ENCODE data around the gene RALY. TPM values are rescaled to one million over a fixed set of nuclear protein-coding genes. Genes with fewer than 3 reads are reported as not detected.

Gene RALY
- total RNA-seq, 1 donor from 2014 or later = 78.5 TPM

- Histone ChIP-seq H3K36me3 (peaks cover 57 to 91% of the 10 kb centered on the region in 2 donors), H3K4me1 (no peaks in the 10 kb centered on the region), H3K4me3 (no peak overlapping the region), H3K27ac (peak overlapping the region in 1 of 2 donors; percentile 6), H3K9me3 (no peaks in the 10 kb centered on the region), H3K27me3 (no peaks in the 10 kb centered on the region)
- no peak for TF ChIP-seq CTCF (IDR thresholded peaks at IDR 0.05)
- intact Hi-C loops (cut with DNase I) = no loop called here
- DNase-seq (ENCODE audit: low spot score in 2 of 2) = no peak
Measured at GRCh38 chr20:34090645-34091044, 96.9 kb downstream of the RALY start.

GRCh38 chr20:34091637-34092200, 98.0 kb downstream of the RALY start:
- no peak overlapping the region for H3K27ac ChIP-seq
- no peak for TF ChIP-seq CTCF (IDR thresholded peaks at IDR 0.05)
- peaks cover 68 to 95% of the 10 kb centered on the region in 2 donors for H3K36me3 ChIP-seq
- intact Hi-C loops (cut with DNase I) = no loop called here
- H3K4me1 ChIP-seq = no peaks in the 10 kb centered on the region
- no peak for DNase-seq (ENCODE audit: low spot score in 2 of 2)
- H3K27me3 ChIP-seq = no peaks in the 10 kb centered on the region
- H3K4me3 ChIP-seq = no peak overlapping the region
- no peaks in the 10 kb centered on the region for H3K9me3 ChIP-seq

GRCh38 chr20:34093895-34094294, 100.2 kb downstream of the RALY start:
- no peaks in the 10 kb centered on the region for H3K4me1 ChIP-seq
- intact Hi-C loops (cut with DNase I) = no loop called here
- H3K27ac ChIP-seq = no peak overlapping the region
- H3K27me3 ChIP-seq = no peaks in the 10 kb centered on the region
- no peaks in the 10 kb centered on the region for H3K9me3 ChIP-seq
- H3K4me3 ChIP-seq = no peak overlapping the region
- no peak for DNase-seq (ENCODE audit: low spot score in 2 of 2)
- H3K36me3 ChIP-seq = peaks cover 78 to 94% of the 10 kb centered on the region in 2 donors
- TF ChIP-seq CTCF (IDR thresholded peaks at IDR 0.05) = no peak

GRCh38 chr20:34095825-34096224, 102.1 kb downstream of the RALY start:
- H3K36me3 ChIP-seq = peaks cover 70 to 94% of the 10 kb centered on the region in 2 donors
- H3K27ac ChIP-seq = no peak overlapping the region
- no peak overlapping the region for H3K4me3 ChIP-seq
- no peak for DNase-seq (ENCODE audit: low spot score in 2 of 2)
- no peaks in the 10 kb centered on the region for H3K4me1 ChIP-seq
- TF ChIP-seq CTCF (IDR thresholded peaks at IDR 0.05) = no peak
- intact Hi-C loops (cut with DNase I) = no loop called here
- no peaks in the 10 kb centered on the region for H3K27me3 ChIP-seq
- H3K9me3 ChIP-seq = no peaks in the 10 kb centered on the region

GRCh38 chr20:34096699-34097444, 103.2 kb downstream of the RALY start:
- intact Hi-C loops (cut with DNase I) = no loop called here
- H3K27ac ChIP-seq = no peak overlapping the region
- no peak overlapping the region for H3K4me3 ChIP-seq
- DNase-seq (ENCODE audit: low spot score in 2 of 2) = no peak
- no peaks in the 10 kb centered on the region for H3K27me3 ChIP-seq
- no peak for TF ChIP-seq CTCF (IDR thresholded peaks at IDR 0.05)
- no peaks in the 10 kb centered on the region for H3K9me3 ChIP-seq
- no peaks in the 10 kb centered on the region for H3K4me1 ChIP-seq
- H3K36me3 ChIP-seq = peaks cover 73 to 96% of the 10 kb centered on the region in 2 donors
